Peyer's patch (tissue), 4 donors: ENCODE data around the gene CARHSP1. TPM values are rescaled to one million over a fixed set of nuclear protein-coding genes. Genes with fewer than 3 reads are reported as not detected.
A peak's percentile ranks its signal among the peaks of the same experiment; 100 is the strongest.

Source experiments
- DNase-seq, 3 donors: peaks; one replicate each; pipeline ENCODE4 v3.0.0-alpha.2; 2017 to 2019
- H3K27ac ChIP-seq, 4 donors: fragments of 200-600 bp; sonication (generic); one replicate each; pipeline ENCODE4 v1.5.1; 2016 to 2019
- H3K27me3 ChIP-seq, 2 donors: fragments of 200-600 bp; sonication (generic); one replicate each; pipeline ENCODE4 v1.5.1; 2019
- H3K36me3 ChIP-seq, 3 donors: fragments of 200-600 bp; sonication (generic); one replicate each; pipeline ENCODE4 v1.5.1; 2016 to 2019
- H3K4me1 ChIP-seq, 4 donors: fragments of 200-600 bp; sonication (generic); one replicate each; pipeline ENCODE4 v1.5.1; 2016 to 2019
- H3K4me3 ChIP-seq, 4 donors: fragments of 200-600 bp; sonication (generic); 1 replicate in 3 of 4; 2 replicates in 1 of 4; pipeline ENCODE4 v1.5.1; 2016 to 2019; ENCODE audit warnings: mild to moderate bottlenecking in 1 of 4
- H3K9me3 ChIP-seq, 4 donors: fragments of 200-600 bp; sonication (generic); one replicate each; pipeline ENCODE4 v1.5.1; 2016 to 2019; ENCODE audit warnings: mild to moderate bottlenecking in 1 of 4
- POLR2A ChIP-seq, 2 donors: fragments of 450-650 bp; IDR thresholded peaks; one replicate each; pipeline ENCODE4 v1.5.1; 2017; ENCODE audit warnings: antibody characterized with exemption in 2 of 2, mild to moderate bottlenecking in 2 of 2, moderate library complexity in 2 of 2
- total RNA-seq, 4 donors: library from RNA; depleted of rRNA; stranded (reverse); fragments of >200 nt; gene quantifications; one replicate each; pipeline ENCODE4 v1.1.0, GENCODE V29; 2016
- TF ChIP-seq, protein P1 (sequence below), 6 experiments: fragments of 450-650 bp in 4 of 6; fragments of 200-600 bp in 2 of 6; sonication (generic) in 1 of 6; IDR thresholded peaks; one replicate each; pipeline ENCODE4 v1.5.1; 2017 to 2019; ENCODE audit warnings: antibody characterized with exemption in 6 of 6, mild to moderate bottlenecking in 3 of 6, moderate library complexity in 1 of 6

Gene CARHSP1
- total RNA-seq, 4 donors from 2014 or later: 35.4 to 102 (median 52.4) TPM

DNA sequence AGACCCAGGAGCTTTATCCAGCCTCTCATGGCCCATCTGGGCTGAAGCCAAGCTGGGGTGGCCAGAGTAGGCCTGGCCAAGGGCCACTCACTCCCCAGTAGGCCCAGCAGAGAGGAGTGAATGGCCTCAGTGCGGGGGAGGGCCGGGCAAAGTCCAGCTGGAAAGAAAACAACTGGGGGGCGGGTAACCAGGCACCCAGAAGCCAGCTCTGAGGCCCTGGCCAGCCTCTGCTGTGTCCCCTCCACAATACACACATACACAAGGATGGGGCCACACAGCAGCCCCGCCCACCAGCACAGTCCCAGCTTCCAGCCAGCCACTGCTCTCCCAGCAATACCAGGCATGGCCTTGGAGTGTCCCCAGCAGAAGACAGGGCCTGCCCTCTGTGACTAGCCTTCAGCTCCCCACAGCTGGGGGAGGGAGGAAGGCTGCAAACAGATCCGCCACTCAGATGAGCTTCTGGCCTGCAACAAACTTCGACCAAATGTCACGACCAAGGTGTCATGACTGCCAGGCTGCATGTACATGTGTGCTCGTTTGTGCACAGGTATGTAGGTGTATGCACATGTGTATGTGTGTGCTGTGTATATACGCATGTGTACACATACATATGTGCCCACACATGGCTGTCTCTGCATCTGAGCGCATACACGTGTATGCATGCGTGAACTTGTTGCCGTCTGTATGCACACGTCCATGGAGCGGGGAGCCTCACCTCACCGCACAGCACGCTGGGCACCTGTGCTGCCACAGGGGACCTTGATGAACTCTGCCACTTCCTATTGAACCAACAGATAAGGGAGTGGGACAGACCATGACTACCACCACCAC lies 5.0 kb downstream of the CARHSP1 start:
- Histone ChIP-seq H3K36me3 (peaks cover 0 to 5% (median 0%) of the 10 kb centered on the region in 3 donors), H3K4me3 (no peak overlapping the region), H3K4me1 (peaks cover 3 to 62% (median 9%) of the 10 kb centered on the region in 4 donors), H3K9me3 (no peaks in the 10 kb centered on the region), H3K27me3 (no peaks in the 10 kb centered on the region), H3K27ac (peak overlapping the region in 3 of 4 donors; percentile 5 to 74 (median 71))
- no peak for TF ChIP-seq POLR2A (IDR thresholded peaks at IDR 0.05)
- TF ChIP-seq, protein P1, sequence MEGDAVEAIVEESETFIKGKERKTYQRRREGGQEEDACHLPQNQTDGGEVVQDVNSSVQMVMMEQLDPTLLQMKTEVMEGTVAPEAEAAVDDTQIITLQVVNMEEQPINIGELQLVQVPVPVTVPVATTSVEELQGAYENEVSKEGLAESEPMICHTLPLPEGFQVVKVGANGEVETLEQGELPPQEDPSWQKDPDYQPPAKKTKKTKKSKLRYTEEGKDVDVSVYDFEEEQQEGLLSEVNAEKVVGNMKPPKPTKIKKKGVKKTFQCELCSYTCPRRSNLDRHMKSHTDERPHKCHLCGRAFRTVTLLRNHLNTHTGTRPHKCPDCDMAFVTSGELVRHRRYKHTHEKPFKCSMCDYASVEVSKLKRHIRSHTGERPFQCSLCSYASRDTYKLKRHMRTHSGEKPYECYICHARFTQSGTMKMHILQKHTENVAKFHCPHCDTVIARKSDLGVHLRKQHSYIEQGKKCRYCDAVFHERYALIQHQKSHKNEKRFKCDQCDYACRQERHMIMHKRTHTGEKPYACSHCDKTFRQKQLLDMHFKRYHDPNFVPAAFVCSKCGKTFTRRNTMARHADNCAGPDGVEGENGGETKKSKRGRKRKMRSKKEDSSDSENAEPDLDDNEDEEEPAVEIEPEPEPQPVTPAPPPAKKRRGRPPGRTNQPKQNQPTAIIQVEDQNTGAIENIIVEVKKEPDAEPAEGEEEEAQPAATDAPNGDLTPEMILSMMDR (IDR thresholded peaks at IDR 0.05): peak in 3 of 6 experiments; percentile 26 to 37 (median 26)
- DNase-seq: peak in 2 of 3 donors; percentile 73 to 85

DNA sequence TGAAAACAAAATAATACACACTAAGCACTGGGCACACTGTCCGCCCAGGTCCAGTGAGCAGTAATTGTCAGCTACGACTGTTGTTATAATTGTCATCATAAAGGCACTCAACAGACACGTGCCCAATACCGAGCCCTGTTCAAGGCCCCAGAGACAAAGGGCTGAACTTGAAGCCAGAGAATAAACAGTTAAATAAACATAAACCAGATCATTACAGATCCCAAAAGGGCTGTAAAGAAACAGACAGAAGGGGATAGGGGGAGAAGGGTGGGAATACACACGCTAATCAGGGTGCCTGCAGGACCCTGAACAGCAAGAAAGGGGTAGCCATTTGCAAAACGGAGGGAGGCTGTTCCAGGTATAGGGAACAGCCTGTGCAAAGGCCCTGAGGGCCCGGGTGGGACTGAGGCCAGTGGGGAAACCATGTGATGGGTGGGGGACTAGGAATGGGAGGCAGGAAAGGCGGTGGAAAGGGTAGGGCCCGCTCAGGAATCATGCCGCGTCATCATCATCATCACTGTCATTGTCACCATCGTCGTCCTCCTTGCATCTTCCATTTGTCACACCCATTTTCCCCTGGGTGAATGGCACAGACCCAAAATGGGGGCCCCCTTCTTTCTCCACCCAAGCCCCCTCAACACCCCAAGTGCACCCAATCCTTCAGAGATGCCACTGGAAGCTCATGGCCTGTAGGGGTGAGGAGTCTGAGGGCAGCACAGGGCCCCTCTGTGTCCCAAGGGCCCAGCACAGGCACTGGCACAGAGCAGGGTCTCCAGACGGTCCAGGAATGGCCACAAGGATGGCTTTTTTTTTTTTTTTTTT lies 6.3 kb downstream of the CARHSP1 start:
- DNase-seq: no peak
- TF ChIP-seq, protein P1 (IDR thresholded peaks at IDR 0.05): no peak
- TF ChIP-seq POLR2A (IDR thresholded peaks at IDR 0.05): no peak
- Histone ChIP-seq H3K4me3 (no peak overlapping the region), H3K9me3 (no peaks in the 10 kb centered on the region), H3K27ac (peak overlapping the region in 1 of 4 donors; percentile 71), H3K36me3 (peaks cover 0 to 15% (median 0%) of the 10 kb centered on the region in 3 donors), H3K27me3 (no peaks in the 10 kb centered on the region), H3K4me1 (peaks cover 3 to 59% (median 9%) of the 10 kb centered on the region in 4 donors)

DNA sequence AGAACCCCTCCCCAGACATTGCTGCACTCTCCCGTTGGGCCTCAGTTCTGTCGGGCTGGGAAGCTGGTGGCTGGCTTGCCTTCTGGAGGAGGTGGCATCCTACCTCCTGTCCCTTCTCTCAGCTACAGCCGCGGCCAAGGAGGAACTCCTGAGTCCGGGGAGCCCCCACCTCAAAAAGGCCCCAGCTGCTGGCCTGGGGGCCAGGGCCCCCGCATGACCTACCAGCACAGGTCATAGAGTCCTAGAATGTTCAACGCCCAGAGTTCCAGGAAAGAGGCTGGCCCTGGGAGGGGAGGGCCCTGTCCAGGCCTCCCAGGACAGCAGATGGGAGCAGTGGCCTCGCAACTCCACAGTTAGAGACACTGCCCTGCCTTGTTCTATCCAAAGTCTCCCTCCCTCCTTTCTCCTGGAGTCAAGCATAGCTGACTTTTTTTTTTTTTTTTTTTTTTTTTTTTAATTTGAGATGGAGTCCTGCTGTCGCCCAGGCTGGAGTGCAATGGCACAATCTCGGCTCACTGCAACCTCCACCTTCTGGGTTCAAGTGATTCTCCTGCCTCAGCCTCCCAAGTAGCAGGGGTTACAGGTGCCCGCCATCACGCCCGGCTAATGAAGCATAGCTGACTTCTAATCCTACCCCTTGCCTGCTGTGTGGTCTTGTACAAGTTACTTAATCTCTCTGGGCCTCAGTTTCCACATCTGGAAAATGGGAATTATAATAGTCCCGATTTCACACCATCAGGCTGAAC lies 7.1 kb downstream of the CARHSP1 start:
- Histone ChIP-seq H3K9me3 (no peaks in the 10 kb centered on the region), H3K27me3 (no peaks in the 10 kb centered on the region), H3K4me3 (no peak overlapping the region), H3K36me3 (peaks cover 0 to 18% (median 0%) of the 10 kb centered on the region in 3 donors), H3K4me1 (peaks cover 3 to 51% (median 6%) of the 10 kb centered on the region in 4 donors), H3K27ac (peak overlapping the region in 3 of 4 donors; percentile 43 to 58 (median 52))
- DNase-seq: no peak
- TF ChIP-seq, protein P1 (IDR thresholded peaks at IDR 0.05): no peak
- no peak for TF ChIP-seq POLR2A (IDR thresholded peaks at IDR 0.05)

DNA sequence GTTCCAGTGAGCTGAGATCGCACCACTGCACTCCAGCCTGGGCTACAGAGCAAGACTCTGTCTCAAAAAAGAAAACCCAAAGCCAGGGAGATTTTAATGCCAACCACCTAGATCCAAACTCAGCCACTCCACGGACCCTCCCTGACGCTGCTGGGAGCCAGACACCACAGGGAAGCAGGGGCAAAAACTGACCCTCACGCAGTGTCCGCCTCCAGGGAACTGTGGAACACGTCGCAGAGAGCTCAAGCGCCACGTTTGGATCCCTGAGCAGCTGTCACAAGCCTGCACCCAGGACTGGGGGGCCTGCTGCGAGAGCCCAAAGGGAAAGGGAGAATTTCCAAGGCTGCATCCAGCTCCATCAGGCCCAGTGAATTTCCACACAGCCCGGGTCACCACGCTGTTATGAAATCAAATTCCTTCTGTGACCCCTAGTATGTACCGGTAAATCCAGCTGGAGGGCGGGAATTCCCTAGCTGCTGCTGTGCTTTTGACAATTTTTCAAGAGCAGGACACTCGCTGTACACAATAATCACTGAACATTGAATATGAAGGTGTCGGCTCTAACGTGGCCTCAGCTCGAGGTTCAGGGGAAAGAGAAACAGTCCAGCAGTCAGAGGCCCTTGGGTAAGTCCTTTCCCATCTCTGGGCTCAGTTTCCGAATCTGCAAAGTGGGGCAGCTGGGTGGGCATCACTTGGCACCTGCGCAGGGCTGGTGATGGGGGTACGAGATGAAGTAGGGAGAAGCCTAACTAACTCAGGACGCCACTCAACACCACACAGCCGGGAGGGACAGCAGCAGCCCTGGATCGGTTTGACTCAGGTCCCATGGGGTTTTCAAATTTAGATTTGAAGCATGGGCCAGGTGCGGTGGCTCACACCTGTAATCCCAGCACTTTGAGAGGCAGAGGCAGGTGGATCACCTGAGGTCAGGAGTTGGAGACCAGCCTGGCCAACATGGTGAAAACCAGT lies 8.6 kb downstream of the CARHSP1 start:
- H3K27me3 ChIP-seq: no peaks in the 10 kb centered on the region
- peak overlapping the region in 3 of 4 donors; percentile 46 to 54 (median 52) for H3K27ac ChIP-seq
- DNase-seq: peak in 1 of 3 donors; percentile 72
- H3K4me1 ChIP-seq: peaks cover 0 to 36% (median 1%) of the 10 kb centered on the region in 4 donors
- TF ChIP-seq, protein P1 (IDR thresholded peaks at IDR 0.05): no peak
- TF ChIP-seq POLR2A (IDR thresholded peaks at IDR 0.05): no peak
- no peaks in the 10 kb centered on the region for H3K9me3 ChIP-seq
- H3K36me3 ChIP-seq: peaks cover 0 to 33% (median 0%) of the 10 kb centered on the region in 3 donors
- H3K4me3 ChIP-seq: no peak overlapping the region
